GM20000 (cell line): Measurements from ENCODE around the gene KLHDC4.
"Not testable (repeated sequence)": the region's sequence is repeated elsewhere in the genome, so short reads cannot be mapped to it uniquely, and the experiment has no call there.

ENCODE experiments used
- DNase-seq: peaks from one replicate; pipeline ENCODE4 v3.0.0; 2012; ENCODE audit warnings: low spot score
- TF ChIP-seq, protein P1 (sequence below): IDR thresholded peaks from 2 replicates; pipeline ENCODE4 v1.5.1; 2012; ENCODE audit warnings: mild to moderate bottlenecking, control low read depth; ENCODE audit errors: extremely low read depth, missing control alignments

Gene KLHDC4

DNA sequence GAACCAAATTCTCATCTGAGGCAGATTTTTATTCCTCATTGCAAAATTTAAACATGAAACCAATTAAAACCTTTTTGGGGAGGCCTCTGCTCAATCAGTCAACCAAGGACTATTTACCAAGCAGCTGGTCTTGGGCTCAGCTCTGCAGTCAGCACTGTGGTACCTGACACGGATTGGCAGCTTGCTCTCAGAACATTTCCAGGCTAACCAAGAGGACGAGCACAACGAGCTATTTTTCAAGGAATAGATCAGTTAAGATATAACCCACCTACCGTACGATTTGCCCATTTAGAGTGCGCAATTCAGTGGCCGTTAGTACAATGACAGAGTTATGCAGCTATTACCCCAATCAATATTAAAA lies 26.4 kb upstream of the KLHDC4 start:
- TF ChIP-seq, protein P1, sequence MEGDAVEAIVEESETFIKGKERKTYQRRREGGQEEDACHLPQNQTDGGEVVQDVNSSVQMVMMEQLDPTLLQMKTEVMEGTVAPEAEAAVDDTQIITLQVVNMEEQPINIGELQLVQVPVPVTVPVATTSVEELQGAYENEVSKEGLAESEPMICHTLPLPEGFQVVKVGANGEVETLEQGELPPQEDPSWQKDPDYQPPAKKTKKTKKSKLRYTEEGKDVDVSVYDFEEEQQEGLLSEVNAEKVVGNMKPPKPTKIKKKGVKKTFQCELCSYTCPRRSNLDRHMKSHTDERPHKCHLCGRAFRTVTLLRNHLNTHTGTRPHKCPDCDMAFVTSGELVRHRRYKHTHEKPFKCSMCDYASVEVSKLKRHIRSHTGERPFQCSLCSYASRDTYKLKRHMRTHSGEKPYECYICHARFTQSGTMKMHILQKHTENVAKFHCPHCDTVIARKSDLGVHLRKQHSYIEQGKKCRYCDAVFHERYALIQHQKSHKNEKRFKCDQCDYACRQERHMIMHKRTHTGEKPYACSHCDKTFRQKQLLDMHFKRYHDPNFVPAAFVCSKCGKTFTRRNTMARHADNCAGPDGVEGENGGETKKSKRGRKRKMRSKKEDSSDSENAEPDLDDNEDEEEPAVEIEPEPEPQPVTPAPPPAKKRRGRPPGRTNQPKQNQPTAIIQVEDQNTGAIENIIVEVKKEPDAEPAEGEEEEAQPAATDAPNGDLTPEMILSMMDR = no peak
- DNase-seq = no peak

- no peak for DNase-seq
- TF ChIP-seq, protein P1 = no peak
These were observed 25.8 kb upstream of the KLHDC4 start for GRCh38 chr16:87791295-87792204.

DNA sequence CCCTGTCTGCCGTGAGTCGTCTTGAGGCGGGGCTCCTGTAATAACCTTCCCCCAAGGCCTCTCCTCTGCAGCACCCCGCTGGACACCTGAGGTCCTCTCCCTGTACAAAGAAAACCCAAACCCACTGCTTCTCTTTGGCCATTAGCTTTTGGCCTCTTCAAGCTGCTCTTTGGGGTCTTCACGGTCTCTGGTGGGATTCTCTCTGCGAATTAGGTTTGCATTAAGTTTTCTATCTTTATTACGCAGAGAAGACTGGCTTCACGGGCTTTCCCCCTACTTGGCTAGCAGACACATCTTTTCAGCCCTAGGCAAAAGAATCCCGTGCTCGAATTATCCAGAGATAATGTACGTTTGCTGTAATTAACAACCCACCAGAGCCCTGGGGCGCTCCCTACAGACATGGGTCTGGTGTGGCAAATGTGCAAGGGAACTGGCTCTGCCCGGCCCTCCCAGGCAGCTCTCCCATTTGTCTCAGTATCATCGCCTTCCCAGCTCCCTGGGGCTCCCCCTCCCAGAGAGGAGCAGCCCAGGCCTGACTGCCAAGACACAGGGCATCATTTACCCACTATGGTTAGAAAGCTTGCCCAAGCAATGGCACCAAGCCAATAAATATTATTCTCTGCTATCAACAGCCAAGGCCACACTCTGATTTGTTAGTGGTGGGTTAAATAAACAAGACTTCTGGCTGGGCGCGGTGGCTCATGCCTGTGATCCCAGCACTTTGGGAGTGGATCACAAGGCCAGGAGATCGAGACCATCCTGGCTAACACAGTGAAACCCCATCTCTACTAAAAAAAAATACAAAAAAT lies 24.7 kb upstream of the KLHDC4 start:
- DNase-seq = no peak
- TF ChIP-seq, protein P1 = no peak

- no peak for DNase-seq
- TF ChIP-seq, protein P1 = no peak
These were observed 23.9 kb upstream of the KLHDC4 start for GRCh38 chr16:87789437-87790291.

DNA sequence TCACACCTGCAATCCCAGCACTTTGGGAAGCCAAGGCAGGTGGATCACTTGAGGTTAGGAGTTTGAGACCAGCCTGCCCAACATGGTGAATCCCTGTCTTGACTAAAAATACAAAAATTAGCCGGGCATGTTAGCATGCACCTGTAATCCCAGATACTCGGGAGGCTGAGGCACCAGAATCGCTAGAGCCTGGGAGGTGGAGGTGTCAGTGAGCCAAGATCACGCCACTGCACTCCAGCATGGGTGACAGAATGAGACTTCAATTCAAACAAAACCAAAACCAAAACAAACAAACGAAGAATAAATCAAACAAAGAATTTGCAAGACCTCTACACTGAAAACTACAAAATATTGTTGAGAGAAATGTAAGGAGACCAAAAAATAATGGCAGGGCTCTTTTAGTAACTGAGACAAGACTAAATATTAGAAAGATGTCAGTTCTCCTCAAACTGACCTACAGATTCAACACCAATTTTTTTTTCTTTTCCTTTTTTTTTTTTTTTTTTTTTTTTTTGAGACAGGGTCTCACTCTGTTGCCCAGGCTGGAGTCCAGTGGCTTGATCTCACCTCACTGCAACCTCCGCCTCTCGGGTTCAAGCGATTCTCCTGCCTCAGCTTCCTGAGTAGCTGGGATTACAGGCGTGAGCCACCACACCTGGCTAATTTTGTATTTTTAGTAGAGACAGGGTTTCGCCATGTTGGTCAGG lies 23.1 kb upstream of the KLHDC4 start:
- DNase-seq = not testable (repeated sequence)

- not testable (repeated sequence) for DNase-seq
These were observed 21.8 kb upstream of the KLHDC4 start for GRCh38 chr16:87787451-87788091.

- no peak for DNase-seq
- TF ChIP-seq, protein P1 = no peak
These were observed 19.0 kb upstream of the KLHDC4 start for GRCh38 chr16:87784812-87785211.
